ENCODE measurements around the gene SERINC3.
"Not testable (repeated sequence)": the region's sequence is repeated elsewhere in the genome, so short reads cannot be mapped to it uniquely, and the experiment has no call there.

SERINC3 gene

GRCh38 chr20:44491635-44492395 lies 30.1 kb downstream of the SERINC3 start:
- DNase-seq (ENCODE audit: low read depth): no peak

GRCh38 chr20:44489931-44490330 lies 31.9 kb downstream of the SERINC3 start:
- DNase-seq (ENCODE audit: low read depth): no peak

- no peak for DNase-seq (ENCODE audit: low read depth)
Observed at GRCh38 chr20:44489223-44489622, 32.6 kb downstream of the SERINC3 start.

GRCh38 chr20:44488551-44488950 lies 33.3 kb downstream of the SERINC3 start:
- DNase-seq (ENCODE audit: low read depth): no peak

GRCh38 chr20:44485830-44486198 lies 36.1 kb downstream of the SERINC3 start:
- no peak for DNase-seq (ENCODE audit: low read depth)

GRCh38 chr20:44485078-44485829 lies 36.6 kb downstream of the SERINC3 start:
- DNase-seq (ENCODE audit: low read depth): no peak

GRCh38 chr20:44483112-44483511 lies 38.8 kb downstream of the SERINC3 start:
- DNase-seq (ENCODE audit: low read depth): no peak

GRCh38 chr20:44481719-44482416 lies 40.0 kb downstream of the SERINC3 start:
- DNase-seq (ENCODE audit: low read depth): no peak

GRCh38 chr20:44480097-44480496 lies 41.8 kb downstream of the SERINC3 start:
- no peak for DNase-seq (ENCODE audit: low read depth)

GRCh38 chr20:44479643-44480042 lies 42.2 kb downstream of the SERINC3 start:
- DNase-seq (ENCODE audit: low read depth): no peak

- DNase-seq (ENCODE audit: low read depth): no peak
Observed at GRCh38 chr20:44478206-44478605, 43.7 kb downstream of the SERINC3 start.

GRCh38 chr20:44477151-44477550 lies 44.7 kb downstream of the SERINC3 start:
- no peak for DNase-seq (ENCODE audit: low read depth)

- peak; percentile 78 for DNase-seq (ENCODE audit: low read depth)
Observed at GRCh38 chr20:44475694-44476560, 45.9 kb downstream of the SERINC3 start, which contains the start of gene TTPAL. Gene TTPAL (plus strand): TSS chr20:44475874. CDS start chr20:44480000, 4,126 bp downstream.

- DNase-seq (ENCODE audit: low read depth): no peak
Observed at GRCh38 chr20:44475372-44475693, 46.5 kb downstream of the SERINC3 start.

- not testable (repeated sequence) for DNase-seq (ENCODE audit: low read depth)
Observed at GRCh38 chr20:44472283-44472682, 49.6 kb downstream of the SERINC3 start.

- no peak for DNase-seq (ENCODE audit: low read depth)
Observed at GRCh38 chr20:44471481-44471882, 50.4 kb downstream of the SERINC3 start.

- DNase-seq (ENCODE audit: low read depth): no peak
Observed at GRCh38 chr20:44470327-44470726, 51.5 kb downstream of the SERINC3 start.

GRCh38 chr20:44468044-44468782 lies 53.7 kb downstream of the SERINC3 start:
- DNase-seq (ENCODE audit: low read depth): no peak

- DNase-seq (ENCODE audit: low read depth): no peak
Observed at GRCh38 chr20:44467289-44467883, 54.5 kb downstream of the SERINC3 start.

GRCh38 chr20:44465001-44465560 lies 56.8 kb downstream of the SERINC3 start:
- no peak for DNase-seq (ENCODE audit: low read depth)
